Daoy (cell line): ENCODE results near the gene TAOK1. TPM values are rescaled to one million over a fixed set of nuclear protein-coding genes. Genes with fewer than 3 reads are reported as not detected.

Experiments used
- DNase-seq: peaks from one replicate; pipeline ENCODE4 v3.0.0-alpha.2; 2015; ENCODE audit warnings: low read depth
- total RNA-seq: library from RNA; depleted of rRNA; stranded (reverse); fragments of >200 nt; shearing (Covaris generic); gene quantifications from 2 replicates; pipeline ENCODE4 v1.2.3, GENCODE V29; 2014

The TAOK1 gene
- total RNA-seq, 1 experiment from 2014 or later, result 27.5 TPM

- DNase-seq, result no peak
Observed at GRCh38 chr17:29569245-29569950, 179.2 kb downstream of the TAOK1 start.

DNA sequence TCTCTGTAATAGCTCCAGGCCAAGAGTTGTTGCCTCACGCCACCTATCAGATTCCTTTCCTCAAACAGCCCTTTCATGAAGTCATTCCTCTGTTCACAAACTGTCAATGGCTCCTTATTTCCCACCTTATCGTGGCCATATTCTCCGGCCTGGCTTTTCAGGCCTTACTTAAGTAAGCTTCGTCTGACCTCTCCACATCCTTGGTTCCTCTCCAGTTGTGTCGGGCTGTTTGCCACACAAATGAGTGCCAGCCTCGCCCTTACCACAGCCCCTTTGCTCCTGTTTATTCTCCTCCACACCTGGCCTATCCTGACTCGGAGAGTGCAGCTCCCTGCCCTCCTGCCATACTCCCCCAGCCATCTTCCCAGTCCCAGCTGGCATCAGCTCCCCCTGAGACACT lies 180.4 kb downstream of the TAOK1 start:
- no peak for DNase-seq

- no peak for DNase-seq
Observed at GRCh38 chr17:29571486-29571882, 181.3 kb downstream of the TAOK1 start.

DNA sequence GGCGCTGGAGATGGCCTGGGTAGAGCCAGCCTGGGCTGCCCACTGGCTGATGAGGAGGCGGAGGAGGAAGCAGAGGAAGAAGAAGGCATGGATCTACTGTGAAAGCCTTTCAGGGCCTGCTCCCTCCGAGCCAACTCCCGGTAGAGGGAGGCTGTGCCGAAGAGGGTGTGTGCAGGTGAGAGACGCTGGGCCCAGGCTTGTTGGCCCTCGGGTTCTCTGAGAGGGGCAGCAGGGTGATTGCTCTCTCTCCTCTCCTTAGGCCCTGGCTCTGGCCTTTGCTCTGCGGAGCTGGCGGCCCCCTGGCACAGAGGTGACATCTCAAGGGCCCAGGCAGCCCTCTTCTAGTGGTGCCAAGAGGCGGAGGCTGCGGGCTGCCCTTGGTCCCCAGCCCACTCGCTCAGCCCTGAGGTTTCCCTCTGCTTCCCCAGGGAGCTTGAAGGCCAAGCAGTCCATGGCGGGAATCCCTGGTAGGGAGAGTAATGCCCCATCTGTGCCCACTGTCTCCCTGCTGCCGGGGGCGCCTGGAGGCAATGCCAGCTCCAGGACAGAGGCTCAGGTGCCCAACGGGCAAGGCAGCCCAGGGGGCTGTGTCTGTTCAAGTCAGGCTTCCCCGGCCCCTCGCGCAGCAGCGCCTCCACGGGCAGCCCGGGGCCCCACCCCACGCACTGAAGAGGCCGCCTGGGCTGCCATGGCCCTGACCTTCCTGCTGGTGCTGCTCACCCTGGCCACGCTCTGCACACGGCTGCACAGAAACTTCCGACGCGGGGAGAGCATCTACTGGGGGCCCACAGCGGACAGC lies 181.9 kb downstream of the TAOK1 start:
- no peak for DNase-seq

DNA sequence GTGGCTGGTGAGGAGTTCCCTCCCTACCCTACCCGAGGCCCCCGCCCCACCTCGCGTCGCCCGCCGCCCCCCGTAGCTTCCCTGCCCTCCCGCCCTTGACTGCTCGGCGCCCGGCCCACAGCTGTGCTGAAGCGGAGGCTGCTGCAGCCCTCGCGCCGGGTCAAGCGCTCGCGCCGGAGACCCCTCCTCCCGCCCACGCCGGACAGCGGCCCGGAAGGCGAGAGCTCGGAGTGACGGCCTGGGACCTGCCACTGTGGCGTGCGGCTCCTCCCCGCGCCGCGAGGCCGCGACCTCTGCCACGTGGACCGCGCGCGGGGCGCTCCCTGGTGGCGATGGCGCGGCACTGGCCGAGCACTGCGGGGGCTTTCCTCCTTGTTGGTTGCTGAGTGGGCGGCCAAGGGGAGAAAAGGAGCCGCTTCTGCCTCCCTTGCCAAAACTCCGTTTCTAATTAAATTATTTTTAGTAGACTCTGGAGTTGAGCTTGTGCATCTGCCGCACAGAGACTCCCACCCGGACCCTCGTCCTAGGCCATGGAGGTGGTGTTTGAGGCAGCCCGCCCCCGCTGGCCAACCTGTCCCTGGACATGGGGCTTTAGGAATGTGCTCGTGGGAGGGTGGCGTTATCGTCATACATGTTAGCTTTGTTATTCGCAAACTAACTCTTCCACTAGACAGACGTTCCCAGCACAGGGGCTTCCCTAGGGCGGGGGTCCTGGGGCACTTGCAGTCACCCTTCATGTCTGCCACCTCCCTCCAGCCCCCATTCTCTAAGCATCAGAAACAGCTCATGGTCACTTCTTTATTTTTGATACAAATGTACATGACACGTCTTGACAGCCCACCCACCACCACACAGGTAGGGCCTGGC lies 182.8 kb downstream of the TAOK1 start:
- DNase-seq, result peak; percentile 62

GRCh38 chr17:29573558-29573869 lies 183.4 kb downstream of the TAOK1 start:
- DNase-seq, result no peak

GRCh38 chr17:29573871-29574731 lies 183.9 kb downstream of the TAOK1 start:
- no peak for DNase-seq

DNA sequence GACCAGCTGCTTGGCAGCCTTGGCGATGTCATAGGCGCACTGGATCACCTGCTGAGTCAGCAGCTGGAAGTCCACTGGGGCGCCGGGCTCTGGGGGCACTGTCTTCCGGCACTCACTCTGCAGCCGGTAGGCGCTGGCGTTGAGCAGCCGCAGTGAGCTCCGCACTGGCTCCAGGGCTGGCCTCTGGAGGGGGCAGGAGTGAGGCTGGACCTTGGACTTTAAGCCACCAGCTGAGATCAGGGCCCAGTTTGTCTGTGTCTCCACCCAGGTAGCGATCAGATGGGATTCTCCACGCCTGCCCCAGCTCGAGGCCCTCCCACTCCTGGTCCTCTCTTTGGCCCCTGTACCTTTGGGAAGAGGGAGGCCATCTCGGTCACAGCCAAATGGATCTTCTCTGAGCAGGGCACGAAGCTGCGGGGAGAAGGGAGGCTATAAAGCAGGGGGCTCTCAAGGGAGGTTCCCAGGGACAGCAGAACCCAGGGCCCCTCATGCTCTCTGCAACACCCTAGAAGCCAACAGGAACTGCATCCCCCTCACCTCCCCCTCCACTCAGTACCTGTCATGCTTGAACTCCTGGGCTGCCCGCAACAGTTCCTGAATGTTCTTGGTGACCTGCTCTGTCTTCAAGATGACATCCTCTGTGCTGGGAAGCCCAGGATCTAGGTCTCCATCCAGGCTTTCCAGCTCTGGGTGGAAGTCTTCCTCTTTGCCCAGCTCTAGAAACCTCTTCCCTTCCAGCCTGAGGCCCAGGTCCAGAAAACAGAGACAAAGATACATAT lies 184.8 kb downstream of the TAOK1 start:
- no peak for DNase-seq

GRCh38 chr17:29575511-29576213 lies 185.5 kb downstream of the TAOK1 start:
- DNase-seq, result no peak

DNA sequence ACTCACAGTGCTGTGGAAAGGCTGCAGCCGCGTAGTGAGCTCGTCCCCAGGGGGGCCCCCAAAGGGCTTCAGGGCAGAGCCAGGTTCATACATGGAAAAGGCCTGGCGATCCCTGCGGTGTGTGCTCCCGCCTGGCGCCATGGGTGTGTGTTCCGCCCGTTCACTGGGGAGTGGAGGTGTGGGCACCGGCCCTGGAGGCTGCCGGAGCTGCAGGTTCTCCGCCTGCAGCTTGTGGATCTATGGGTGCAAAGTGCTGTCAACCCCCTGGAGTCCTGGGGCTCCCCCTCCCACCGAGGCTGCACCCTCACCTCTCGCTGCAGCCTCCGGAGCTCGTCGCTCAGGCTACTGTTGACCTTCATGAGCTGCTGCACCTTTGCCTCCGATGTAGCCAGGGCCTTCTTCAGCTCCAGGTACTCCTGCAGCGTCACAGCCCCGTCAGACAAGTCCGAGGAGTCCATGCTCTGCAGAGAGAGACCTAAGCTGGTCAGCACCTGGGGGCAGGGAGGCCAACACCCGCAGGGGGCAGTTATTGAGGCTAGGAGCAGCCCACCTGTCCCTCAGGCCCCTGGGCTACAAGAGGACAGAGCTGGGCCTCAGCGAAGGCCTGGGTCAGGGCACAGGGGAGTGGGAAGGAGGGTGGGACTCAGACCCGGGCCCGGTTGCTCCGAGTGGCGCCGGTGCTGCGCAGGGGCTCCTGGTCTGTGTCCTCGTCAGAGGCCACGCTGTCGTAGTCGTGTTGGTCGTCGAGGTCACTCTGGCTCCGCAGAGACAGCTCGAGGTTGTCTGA lies 186.2 kb downstream of the TAOK1 start:
- DNase-seq, result no peak

DNA sequence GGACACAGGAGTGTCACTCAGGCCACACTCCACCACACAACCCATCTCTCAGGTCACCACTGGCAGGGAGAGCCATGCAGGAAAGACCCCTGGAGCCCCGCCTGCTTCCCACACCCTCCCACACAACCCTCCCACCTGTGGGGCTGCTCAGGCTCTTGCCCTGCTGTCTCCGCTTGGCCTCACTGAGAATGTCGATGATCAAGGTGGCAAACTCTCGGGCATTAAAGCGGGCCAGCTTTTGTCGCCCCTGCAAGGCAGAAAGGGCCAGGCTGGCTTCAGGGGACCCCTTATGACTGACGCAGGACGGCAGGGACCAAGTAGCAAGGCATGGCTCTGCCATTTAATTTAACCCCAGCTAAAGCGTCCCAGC lies 186.8 kb downstream of the TAOK1 start:
- no peak for DNase-seq

DNA sequence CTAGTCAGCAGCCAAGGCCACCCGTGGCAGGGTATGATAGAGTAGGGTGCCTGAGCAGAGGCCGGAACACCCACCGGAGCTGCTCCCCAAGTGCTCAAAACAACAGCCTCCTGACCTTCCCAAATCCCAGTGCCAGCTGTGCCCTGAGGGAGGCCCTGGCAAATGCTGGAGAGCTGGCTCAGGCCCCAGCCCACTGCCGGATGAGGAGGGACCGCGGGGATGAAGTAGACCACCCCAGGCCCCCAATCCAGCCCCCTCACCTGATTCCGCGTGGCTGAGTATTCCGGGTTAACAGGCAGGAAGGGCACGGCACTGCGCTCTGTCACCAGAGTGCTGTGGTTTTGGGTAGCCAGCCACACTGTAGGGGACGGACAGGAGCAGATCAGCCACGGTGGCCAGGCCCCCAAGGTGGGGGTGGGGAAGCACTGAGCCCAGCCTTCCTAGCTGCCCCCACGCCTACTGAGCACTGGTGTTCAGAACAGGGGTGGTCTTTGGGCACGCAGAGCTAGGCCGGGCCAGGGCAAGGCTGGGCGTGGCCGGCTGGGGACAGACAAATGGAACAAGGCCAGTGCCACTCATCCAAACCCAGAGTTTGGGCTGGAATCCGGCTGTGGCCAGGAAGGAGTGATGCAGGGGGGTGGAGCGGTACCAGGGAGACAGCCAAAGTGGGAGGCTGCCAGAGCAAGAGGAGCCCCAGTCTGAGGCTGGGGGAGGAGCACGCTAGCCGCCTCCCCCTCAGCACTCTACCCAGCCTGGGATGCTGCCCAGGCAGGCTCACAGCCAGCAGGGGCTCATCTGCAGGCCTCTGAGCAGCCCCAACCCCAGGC lies 187.4 kb downstream of the TAOK1 start:
- DNase-seq, result no peak

- DNase-seq, result no peak
Observed at GRCh38 chr17:29578626-29579485, 188.7 kb downstream of the TAOK1 start.

DNA sequence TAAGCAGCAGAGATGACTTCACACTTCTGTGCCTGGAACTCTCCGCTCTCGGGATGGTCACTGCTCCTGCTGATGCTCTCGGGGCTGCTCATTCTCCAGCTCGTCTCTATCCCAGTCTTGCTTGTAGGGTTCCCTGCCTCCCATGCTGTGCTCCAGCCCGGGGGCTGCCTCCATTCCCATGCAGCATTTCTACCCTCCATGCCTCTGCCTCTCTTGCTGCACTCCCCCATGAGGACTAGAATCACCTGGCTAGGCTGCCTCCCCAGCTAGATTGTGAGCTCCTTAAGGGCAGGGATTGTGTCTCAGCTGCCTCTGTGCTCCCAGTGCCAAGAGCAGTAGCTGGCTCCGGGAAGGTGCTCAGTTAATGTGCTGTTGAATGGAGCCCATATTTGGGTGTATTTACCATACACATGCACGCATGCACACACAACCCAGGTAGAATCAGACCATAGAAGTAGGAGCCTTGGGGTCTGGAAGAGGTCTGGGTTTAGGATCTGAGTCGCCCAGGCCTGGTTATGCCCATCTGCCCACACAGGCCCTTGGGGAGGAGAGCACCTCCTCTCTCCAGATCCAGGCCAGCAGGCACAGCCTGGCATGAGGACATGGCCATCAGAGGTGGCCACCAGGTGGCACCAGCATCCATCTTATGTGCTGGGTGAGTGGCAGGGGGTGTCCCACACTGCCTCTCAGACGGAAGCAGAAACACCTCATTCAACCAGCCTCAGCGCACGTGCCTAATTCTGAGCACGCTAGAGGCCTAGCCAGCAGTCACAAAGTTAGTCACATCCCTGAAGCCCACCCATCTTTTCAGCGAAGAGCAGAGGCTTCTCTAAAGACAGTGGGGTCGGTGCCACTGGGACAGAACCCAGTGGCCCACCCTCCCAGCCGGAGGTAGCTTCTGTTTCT lies 190.0 kb downstream of the TAOK1 start:
- peak; percentile 89 for DNase-seq

DNA sequence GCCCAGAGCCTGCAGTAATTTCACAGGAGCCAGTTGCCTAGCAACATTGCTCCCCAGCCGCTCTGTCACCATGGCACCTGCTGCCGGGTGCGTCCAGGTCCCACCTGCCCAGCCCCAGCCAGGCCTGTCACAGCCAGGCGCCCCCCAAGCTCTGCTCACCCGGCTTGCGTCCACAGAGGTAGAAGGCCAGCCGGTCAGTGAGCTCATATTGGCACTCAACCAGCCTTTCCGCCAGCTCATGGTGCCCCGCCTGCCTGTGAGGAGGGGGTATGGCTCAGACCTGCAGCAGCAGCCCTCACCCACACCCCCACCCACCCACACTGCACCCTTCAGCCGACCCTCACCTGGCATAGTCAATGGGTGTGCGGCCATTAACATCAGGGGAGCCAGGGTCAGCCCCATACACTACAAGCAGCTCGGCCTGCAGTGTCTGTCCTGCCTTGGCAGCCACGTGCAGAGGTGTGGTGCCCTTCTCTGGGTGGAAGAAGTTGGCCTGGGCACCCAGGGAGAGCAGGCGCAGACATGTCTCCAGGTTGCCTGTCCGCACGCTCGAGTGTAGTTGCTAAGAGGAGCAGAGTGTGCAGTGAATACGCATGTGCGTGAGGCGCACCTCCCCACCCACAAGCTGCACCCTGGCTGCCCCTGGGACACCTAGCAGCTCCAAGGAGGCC lies 191.6 kb downstream of the TAOK1 start:
- DNase-seq, result no peak

GRCh38 chr17:29582254-29582765 lies 192.1 kb downstream of the TAOK1 start:
- DNase-seq, result no peak
